Adrenal gland (tissue), 5 donors: ENCODE data around the gene CPM.

ENCODE experiments used
- CTCF ChIP-seq, 6 experiments: fragments of 450-650 bp in 4 of 6; fragments of 200-600 bp in 2 of 6; sonication (generic) in 1 of 6; IDR thresholded peaks; 1 replicate in 5 of 6; 2 replicates in 1 of 6; pipeline versions ENCODE4 v1.5.1 to v1.8.0; 2016 to 2021; ENCODE audit warnings: antibody characterized with exemption in 6 of 6, mild to moderate bottlenecking in 2 of 6, moderate library complexity in 1 of 6
- POLR2A ChIP-seq, 2 donors: fragments of 450-650 bp; IDR thresholded peaks; one replicate each; pipeline ENCODE4 v1.6.1; 2017; ENCODE audit warnings: antibody characterized with exemption in 2 of 2, mild to moderate bottlenecking in 2 of 2, moderate library complexity in 1 of 2
- donor health status: DM: no; HTN: no; CAD: no.

- TF ChIP-seq CTCF (IDR thresholded peaks at IDR 0.05), result no peak
- no peak for TF ChIP-seq POLR2A (IDR thresholded peaks at IDR 0.05)
Measured at GRCh38 chr12:68981516-68981915, 48.5 kb upstream of the CPM start.
